Jurkat, Clone E6-1 (cell line): ENCODE results near the gene IYD.
"Not testable (repeated sequence)": the region's sequence is repeated elsewhere in the genome, so short reads cannot be mapped to it uniquely, and the experiment has no call there.

ENCODE experiments used
- DNase-seq: peaks from one replicate; pipeline ENCODE4 v3.0.0-alpha.2; 2011; ENCODE audit warnings: low read depth, low spot score
- H3K4me3 ChIP-seq: 2 replicates; pipeline ENCODE4 v1.5.1; 2011; ENCODE audit warnings: mild to moderate bottlenecking, low read length, control low read depth, moderate library complexity

IYD gene

DNA sequence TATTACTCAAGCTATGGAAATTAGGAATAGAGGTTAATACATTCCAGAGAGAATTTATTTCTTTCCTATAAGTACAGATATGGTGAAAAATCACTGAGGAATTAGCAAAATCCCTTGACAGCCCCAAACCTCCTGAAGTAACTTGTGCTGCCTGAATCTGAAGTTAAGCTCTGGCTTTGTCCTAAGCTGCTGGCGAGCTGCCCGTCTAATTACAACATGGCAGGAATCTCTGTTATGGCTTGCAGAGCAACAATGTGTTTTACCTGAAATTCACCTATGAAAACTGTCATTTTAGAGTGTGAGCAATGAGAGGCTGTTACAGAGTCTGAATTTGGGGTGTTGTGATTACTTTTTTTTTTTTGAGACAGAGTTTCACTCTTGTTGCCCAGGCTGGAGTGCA, 22.5 kb upstream of the IYD start:
- no peak overlapping the region for H3K4me3 ChIP-seq
- DNase-seq = no peak

DNA sequence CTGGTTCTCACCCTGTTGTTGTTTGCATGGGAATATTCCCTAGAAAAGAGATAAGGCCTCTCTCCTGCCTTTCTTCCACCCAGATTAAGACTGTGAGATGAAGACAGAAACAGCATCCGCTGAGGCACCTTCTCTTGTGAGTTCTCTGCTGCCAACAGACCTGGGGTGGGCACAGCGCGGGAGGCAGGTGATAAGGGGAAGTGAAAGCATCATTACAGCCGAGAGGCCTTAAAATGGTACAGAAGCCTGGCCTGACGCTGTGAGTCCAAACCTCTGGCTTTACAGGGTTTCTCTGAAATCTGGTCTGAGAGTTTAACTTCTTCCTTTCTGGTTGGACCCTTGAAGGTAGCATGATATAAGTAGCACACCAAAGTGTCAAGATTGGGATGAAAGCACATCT, 21.0 kb upstream of the IYD start:
- no peak for DNase-seq
- H3K4me3 ChIP-seq = no peak overlapping the region

DNA sequence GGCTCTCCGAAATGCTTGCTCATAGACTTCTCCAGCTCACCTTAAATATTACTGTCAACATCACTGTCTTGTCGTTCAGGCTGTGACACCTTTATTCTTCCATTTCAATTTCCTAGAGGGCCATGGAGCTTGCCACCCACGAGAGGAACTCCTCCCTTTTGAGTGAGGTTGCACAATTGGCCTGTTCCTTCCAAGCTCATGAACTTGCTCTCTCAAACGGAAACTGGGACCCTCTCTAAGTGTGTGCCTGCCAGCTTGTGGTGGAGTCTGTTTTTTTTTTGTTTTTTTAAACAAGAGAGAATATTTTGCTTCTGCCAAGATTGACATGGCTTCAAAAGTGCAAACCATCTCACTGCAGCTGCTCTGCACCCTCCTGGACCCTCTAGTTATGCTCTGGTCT, 19.3 kb upstream of the IYD start:
- no peak for DNase-seq
- no peak overlapping the region for H3K4me3 ChIP-seq

DNA sequence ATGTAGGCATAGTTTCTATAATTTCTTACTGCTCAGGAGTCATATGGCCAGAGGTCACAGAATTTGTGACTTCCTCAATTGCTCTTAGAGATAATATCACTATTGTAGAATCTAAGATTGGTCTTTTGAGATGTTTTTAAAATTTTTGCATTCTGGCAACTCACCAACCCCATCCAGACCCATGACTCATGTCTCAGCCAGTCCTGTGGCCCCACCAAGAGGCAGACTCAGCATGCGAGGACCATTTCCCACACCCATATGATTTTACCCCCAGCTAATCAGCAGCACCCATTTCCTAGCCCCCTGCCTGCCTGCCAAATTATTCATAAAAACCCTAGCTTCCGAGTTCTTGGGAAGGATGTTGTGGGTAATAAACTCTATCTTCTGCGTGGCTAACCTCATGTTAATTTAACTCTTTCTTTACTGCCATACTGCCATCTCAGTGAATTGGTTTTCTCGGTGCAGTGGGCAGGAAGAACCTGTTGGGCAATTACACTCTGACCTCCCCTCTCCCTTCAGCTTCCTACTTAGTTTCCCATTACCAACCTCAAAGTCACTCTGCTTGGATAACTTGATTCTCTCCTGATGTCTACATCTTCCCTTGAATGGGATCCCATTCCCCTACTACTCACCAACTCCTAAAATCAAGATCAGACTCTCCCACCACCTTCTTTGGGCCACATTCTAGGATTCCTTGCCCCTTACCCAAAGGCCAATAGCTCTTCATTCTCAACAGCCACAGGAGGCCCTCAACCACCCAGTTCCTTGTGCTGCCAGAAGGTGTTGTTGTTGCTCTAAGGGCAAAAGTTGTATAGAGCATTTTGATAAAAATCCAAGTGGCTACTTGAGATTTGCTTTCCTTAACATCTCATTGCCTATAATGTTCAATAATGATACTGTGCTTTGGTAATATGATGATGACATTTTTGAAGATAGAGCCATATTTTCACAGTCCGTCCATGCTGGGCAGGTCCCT, 16.2 kb upstream of the IYD start:
- H3K4me3 ChIP-seq = no peak overlapping the region
- no peak for DNase-seq

DNA sequence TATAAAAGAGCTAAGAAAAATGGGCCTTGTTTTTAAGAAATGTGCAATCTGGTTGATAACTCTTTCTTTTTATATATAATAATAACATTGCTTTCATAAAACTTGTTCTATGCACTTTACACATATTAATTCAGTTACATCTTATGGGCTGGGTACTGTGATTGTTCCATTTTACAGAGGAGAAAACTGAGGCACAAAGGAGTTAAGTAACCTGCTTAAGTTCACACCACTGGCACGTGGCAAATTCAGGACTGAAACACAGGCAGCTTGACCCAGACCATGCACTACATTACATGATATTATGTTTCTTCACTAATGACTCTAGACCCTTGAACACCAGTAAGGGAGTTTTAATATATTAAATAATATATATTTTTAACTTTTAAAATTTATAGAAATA, 15.4 kb upstream of the IYD start:
- no peak for DNase-seq
- no peak overlapping the region for H3K4me3 ChIP-seq

DNA sequence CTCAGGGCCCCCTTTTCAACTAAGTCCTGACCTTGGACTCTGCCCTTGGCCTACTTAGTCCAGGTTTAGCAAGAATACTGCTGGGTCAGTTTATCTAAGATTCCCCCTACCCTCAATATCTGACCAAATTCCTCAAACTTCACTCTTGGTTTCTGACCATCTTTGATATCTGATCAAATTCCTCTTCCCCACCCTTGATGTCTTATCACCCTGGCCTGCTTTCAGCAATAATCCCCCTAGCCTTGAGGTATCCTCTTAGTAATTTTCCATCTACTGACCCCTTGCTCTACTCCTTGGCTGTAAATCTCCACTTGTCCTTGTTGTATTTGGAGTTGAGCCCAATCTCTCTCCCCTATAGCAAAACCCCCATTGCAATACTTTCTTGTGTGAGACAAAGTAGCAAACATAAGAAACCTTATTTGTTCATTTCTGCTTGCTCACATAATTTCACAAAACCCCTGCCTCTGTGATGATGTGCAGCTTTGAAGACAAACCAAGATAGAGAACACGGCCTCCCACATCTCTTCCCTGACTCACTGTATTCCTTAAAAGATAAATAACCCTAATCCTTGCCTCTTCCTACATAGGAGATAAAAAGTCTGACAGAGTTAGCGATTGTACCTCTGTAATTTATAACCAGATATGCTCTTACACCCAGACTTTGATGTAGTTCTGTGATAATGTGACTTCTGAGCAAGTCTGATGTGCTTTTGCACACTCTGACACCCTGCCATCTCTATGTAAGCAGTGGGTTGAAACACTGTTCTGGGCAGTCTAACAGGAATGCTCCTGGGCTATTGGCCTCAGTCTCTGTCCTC, 13.8 kb upstream of the IYD start:
- H3K4me3 ChIP-seq = no peak overlapping the region
- DNase-seq = no peak

DNA sequence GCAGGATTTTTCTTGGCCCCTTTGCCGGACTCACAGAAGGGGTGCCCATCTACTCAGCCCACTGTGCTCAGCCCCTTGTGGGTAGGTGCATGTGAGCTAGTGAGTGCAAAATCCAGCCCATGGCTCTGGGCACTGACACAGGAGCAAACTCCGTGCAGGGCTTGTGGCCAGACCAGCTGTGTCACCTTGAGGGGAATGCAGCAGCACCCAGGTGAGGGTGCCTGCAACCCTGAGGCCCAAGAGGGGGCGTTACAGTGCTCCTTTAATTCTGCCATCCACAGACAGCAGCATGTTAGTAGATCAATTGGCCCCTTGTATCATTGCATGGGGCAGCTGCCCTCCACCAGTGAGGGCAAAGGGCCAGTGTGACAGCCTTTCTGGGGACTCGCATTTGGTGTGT, 12.9 kb upstream of the IYD start:
- DNase-seq = no peak
- no peak overlapping the region for H3K4me3 ChIP-seq

DNA sequence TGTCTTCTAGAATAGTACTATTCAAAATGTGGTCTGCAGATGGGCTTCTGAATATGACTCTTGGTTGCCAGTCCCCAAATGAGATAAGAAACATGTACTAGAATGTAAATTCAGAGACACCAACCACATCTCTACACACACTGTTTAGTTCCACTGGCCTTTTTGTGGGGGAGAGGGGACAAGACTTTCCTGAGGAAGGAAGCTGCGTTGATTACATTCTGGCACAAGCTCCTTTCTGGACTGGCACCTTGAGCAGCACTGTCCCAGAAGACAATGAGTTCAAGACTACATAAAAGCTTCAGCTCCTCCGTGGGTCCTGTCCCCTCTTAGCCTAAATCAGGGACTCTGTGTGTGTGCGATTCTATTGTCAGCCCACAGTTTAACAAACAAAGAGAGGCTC, 6.9 kb upstream of the IYD start:
- no peak for DNase-seq
- H3K4me3 ChIP-seq = no peak overlapping the region

DNA sequence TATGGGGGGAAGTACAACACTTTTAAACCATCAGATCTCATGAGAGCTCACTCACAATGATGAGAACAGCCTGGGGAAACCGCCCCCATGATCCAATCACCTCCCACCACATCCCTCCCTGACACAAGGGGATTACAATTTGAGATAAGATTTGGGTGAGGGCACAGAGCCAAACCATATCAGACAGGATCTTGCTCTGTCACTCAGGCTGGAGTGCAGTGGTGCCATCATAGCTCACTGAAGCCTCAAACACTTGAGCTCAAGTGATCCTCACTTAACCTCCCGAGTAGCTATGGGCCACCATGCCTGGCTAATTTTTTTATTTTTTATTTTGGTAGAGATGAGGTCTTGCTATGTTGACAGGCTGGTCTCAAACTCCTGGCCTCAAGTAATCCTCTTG, 5.1 kb upstream of the IYD start:
- no peak overlapping the region for H3K4me3 ChIP-seq

DNA sequence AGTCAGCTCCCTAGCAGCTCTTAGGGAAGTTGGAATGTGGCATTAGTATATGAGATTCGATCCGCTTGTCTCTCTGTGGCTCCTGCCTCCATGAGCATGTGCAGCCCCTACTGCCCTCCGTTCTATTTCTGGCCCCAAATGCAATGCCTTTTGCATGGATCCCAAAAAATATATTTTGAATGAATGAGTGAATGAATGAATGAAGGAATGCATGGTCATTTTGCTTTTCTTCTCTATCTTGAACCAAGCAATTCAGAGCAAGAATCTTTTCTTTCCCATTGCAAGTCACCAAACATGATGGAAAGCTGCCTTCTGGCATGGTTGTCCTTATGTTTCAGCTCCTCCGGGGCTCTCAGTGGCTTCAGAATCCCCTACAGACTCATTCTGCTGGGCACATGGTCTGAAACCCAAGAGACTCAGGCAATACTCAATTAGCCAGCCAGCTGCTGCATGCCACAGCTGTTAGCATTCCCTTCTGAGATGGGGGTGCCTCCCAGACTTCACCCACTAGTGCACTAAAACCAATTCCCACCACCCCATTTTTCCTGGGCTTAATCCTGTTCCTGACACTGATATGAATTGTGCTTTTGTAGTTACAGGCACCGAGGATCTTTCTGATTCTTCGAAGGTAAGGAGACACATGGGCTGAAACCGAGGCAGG, 2.6 kb upstream of the IYD start:
- no peak overlapping the region for H3K4me3 ChIP-seq
- DNase-seq = no peak

More for the DNA sequence above, 5.1 kb upstream of the IYD start:
- peak; percentile 60 for DNase-seq

DNA sequence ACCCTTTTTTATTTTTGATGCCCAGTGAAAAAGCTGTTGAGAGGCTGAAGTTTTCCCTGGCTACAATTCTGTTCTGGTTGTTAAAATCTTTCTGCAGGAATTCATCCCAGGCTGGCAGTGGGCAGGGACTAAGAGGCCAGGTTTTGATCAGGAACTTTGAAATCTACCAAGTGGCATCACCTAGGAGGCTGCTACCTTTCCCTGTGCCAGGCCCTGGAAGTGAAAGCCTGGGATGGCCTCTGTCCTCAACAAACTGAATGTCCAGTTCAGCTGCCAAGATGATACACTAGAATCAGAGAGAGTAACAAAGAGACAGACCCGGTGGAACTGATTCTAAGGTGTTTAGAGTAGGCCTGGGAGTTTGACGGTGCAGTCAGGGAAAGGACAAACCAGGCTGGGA, 596 bp downstream of the IYD start:
- no peak for DNase-seq
- no peak overlapping the region for H3K4me3 ChIP-seq

DNA sequence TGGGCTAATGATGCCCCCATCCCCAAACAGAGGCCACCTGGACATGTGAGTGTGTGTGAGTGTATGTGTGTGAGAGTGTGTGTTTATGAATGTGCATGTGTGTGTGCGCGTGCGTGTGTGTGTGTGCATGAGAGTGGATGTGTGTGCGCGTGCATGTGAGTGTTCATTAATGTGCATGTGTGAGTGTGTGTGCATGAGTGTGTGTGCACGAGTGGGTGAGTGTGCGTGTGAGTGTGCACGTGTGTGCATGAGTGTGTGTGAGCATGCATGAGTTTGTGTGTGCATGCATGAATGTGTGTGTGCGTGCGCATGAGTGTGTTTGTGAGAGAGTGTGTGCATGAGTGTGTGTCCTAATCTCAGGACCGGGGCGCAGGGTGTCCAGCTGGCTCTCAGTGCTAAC, 1.3 kb downstream of the IYD start:
- no peak for DNase-seq
- no peak overlapping the region for H3K4me3 ChIP-seq

DNA sequence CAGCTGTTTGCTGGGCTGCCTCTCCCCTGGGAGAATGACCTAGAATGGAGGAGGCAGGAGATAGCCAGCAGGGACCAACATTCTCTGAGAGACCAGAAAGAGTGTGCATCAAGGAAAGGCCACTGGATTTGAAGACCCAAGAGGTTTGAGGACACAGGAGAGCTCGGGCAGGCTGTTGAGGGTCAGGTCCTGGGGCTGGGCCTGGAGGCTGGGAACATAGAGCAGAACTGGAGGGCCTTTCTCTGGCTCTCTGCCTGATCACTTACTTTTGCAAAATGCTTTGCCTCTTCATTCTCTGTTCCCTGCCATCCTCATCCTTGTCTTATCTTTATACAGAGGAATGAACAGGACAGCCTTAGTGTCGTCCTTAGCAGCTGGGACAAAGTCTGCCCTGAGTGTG, 2.5 kb downstream of the IYD start:
- DNase-seq = no peak
- H3K4me3 ChIP-seq = no peak overlapping the region

DNA sequence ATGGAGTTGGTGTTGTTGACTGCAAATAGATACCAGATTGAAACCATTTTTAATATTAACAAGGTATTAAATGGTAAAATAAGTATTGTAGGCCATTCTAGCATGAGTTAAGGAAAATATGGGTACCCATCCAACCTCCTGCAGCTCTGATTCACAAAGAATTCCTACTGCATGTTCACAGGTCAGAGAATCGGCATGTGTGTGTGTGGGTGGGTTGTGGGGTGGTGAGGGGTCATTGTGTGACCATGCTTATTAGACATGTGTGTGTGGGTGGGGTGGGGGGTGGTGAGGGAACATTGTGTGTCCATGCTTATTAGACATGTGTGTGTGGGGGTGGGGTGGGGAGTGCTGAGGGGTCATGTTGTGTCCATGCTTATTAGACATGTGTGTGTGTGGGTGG, 3.2 kb downstream of the IYD start:
- H3K4me3 ChIP-seq = no peak overlapping the region
- no peak for DNase-seq

DNA sequence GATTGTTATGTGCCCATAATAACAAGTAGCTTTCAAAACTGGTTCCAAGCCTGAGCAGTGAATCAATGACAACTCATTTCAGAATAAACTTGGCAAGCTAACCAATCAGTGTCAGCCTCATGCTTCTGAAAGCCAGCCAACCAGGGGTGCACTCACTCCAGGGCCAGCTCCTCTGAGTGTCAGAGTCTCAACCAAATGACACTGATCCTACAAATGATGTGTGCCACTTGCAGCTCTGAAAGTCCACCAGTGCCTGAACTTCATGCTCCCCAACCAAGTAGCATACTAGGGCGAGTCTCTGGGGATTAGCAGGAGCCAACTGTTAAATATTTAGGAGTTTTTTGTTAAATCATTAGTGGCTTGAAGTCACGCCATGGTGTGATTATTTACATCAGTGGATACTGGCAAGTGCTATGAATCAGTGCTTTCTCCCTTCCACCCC, 4.5 kb downstream of the IYD start:
- H3K4me3 ChIP-seq = no peak overlapping the region
- DNase-seq = no peak

DNA sequence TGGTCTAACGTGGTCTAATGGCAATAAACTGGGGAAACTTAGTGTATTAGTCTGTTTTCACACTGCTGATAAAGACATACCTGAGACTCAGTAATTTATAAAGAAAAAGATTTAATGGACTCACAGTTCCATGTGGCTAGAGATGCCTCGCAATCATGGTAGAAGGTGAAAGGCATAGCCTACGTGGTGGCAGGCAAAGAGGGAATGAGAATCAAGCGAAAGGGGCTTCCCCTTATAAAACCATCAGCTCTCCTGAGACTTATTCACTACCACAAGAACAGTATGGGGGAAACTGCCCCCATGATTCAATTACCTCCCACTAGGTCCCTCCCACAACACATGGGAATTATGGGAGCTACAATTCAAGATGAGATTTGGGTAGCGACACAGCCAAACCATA, 5.5 kb downstream of the IYD start:
- not testable (repeated sequence) for H3K4me3 ChIP-seq, DNase-seq

DNA sequence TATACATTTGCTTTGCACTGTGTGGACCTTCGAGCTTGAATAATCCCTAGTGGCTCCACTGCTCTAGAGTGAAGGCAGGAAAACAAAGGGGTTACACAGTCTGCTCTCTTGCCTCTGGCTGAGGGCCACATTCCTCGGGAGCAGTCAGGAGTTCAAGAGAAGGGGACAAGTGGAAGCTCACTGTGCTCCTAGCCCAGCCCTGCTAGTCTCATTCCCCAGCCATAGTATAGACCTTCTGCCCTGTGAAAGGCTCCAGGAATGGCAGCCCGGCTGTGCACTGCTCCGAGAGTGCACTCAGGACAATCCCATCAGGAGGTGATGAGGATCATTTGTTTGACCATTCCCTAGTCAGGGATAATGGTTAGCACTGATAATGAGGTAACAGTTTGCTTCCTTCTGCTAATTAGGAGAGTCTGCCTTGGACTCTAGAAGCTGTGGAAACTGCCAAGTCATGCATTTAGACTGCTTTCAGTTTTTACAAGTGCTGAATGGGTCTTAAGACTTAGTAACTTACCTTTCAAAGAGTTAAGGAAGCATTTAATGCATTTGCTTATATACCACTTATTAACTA, 8.5 kb downstream of the IYD start:
- no peak overlapping the region for H3K4me3 ChIP-seq
- DNase-seq = no peak

DNA sequence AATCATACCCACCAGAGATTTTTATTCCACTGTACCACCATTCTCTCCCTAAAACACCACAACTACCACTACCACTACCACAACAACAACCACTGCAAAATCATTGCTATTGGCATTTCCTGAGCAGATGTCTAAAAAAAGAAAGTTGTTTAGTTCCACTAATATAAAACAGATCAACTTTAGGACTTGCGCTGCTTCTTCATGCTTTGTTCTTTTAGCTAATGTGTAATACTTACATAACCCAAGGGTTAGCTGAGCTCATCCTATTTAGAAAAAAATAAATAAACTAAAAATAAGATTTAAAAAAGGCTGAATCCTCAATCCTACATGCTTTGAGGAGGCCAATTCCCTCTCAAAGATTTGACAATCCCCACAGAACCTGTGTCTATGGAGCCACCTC, 11.4 kb downstream of the IYD start:
- no peak for DNase-seq

DNA sequence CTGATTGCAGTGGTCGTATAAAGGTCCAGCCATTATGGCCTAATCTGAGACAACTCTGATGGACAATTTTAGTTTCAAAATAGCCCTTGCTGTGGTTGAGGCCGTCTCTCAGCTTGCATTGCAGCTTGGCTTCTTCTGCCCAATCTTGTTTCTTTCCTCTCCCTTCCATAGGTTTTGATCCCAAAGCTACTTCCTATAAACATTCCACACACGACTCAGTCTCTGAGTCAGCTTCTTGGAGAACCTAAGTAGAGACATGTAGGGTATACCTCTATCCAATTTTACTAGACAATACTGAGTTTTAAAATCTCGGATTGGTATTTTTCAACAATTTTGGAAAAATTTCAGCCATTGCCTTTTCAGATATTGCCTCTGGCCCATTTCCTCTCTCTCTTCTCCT, 13.4 kb downstream of the IYD start:
- H3K4me3 ChIP-seq = no peak overlapping the region
- DNase-seq = no peak

More for the DNA sequence above, 11.4 kb downstream of the IYD start:
- H3K4me3 ChIP-seq = no peak overlapping the region
